ENCODE measurements around the gene ARMC9. TPM values are rescaled to one million over a fixed set of nuclear protein-coding genes. Genes with fewer than 3 reads are reported as not detected.

ARMC9 gene
- total RNA-seq, 1 experiment from 2014 or later, result 3.3 TPM

DNA sequence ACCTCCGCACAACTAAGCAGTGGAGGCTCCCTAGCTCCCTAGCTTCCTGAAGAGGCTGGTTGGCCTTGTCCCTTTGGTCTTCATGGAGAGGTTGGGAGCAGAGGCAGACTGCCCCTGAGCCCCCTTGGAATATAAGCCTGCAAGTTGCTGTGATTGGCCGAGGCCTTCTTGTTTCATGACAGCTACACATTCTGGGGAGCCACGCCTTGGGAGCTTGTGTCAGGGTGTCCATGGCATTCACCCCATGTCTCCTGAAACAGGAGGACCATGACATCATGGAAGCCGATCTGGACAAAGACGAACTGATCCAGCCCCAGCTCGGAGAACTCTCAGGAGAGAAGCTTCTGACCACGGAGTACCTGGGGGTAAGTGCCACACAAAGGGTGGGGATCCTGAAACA, 133.1 kb downstream of the ARMC9 start:
- no peaks in the 10 kb centered on the region for H3K36me3 ChIP-seq (ENCODE audit: control insufficient read depth, insufficient read depth, low read length)
- BruUV-seq (replicated peaks), result no TSS peak
- ChIA-PET CTCF (no interaction called here), POLR2A (no interaction called here)
- Mint-ChIP-seq H3K4me3 (ENCODE audit: unreplicated experiment) (no peak overlapping the region), H3K9me3 (ENCODE audit: unreplicated experiment) (no peaks in the 10 kb centered on the region), H3K27me3 (ENCODE audit: insufficient read depth, unreplicated experiment) (no peaks in the 10 kb centered on the region), H3K27ac (ENCODE audit: unreplicated experiment) (no peak overlapping the region), H3K4me1 (ENCODE audit: low read depth, unreplicated experiment) (no peaks in the 10 kb centered on the region), H3K36me3 (ENCODE audit: insufficient read depth, unreplicated experiment) (no peaks in the 10 kb centered on the region)
- DNase-seq, result no peak
- no peaks in the 10 kb centered on the region for H3K27me3 ChIP-seq (replicated peaks; ENCODE audit: control insufficient read depth, insufficient read depth, low read length)
- intact Hi-C loops (cut with micrococcal nuclease; ENCODE audit: unreplicated experiment), result no loop called here
- no peak overlapping the region for H3K4me3 ChIP-seq (ENCODE audit: low read depth, low read length)
- TF ChIP-seq, protein P1, sequence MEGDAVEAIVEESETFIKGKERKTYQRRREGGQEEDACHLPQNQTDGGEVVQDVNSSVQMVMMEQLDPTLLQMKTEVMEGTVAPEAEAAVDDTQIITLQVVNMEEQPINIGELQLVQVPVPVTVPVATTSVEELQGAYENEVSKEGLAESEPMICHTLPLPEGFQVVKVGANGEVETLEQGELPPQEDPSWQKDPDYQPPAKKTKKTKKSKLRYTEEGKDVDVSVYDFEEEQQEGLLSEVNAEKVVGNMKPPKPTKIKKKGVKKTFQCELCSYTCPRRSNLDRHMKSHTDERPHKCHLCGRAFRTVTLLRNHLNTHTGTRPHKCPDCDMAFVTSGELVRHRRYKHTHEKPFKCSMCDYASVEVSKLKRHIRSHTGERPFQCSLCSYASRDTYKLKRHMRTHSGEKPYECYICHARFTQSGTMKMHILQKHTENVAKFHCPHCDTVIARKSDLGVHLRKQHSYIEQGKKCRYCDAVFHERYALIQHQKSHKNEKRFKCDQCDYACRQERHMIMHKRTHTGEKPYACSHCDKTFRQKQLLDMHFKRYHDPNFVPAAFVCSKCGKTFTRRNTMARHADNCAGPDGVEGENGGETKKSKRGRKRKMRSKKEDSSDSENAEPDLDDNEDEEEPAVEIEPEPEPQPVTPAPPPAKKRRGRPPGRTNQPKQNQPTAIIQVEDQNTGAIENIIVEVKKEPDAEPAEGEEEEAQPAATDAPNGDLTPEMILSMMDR (IDR thresholded peaks at IDR 0.05; ENCODE audit: insufficient read depth in 1 of 2, low read depth in 1 of 2, low read length in 1 of 2, severe bottlenecking in 1 of 2, unreplicated experiment in 1 of 2), result no peak
- no peaks in the 10 kb centered on the region for H3K4me1 ChIP-seq
- H3K9me3 ChIP-seq, result no peaks in the 10 kb centered on the region

- Mint-ChIP-seq H3K4me3 (ENCODE audit: unreplicated experiment) (no peak overlapping the region), H3K4me1 (ENCODE audit: low read depth, unreplicated experiment) (no peaks in the 10 kb centered on the region), H3K36me3 (ENCODE audit: insufficient read depth, unreplicated experiment) (no peaks in the 10 kb centered on the region), H3K9me3 (ENCODE audit: unreplicated experiment) (no peaks in the 10 kb centered on the region), H3K27me3 (ENCODE audit: insufficient read depth, unreplicated experiment) (no peaks in the 10 kb centered on the region), H3K27ac (ENCODE audit: unreplicated experiment) (no peak overlapping the region)
- no peak overlapping the region for H3K4me3 ChIP-seq (ENCODE audit: low read depth, low read length)
- BruUV-seq (replicated peaks), result no TSS peak
- H3K36me3 ChIP-seq (ENCODE audit: control insufficient read depth, insufficient read depth, low read length), result no peaks in the 10 kb centered on the region
- CTCF ChIA-PET, result no interaction called here
- no peaks in the 10 kb centered on the region for H3K9me3 ChIP-seq
- intact Hi-C loops (cut with micrococcal nuclease; ENCODE audit: unreplicated experiment), result no loop called here
- DNase-seq, result no peak
- POLR2A ChIA-PET, result no interaction called here
- no peaks in the 10 kb centered on the region for H3K27me3 ChIP-seq (replicated peaks; ENCODE audit: control insufficient read depth, insufficient read depth, low read length)
- TF ChIP-seq, protein P1 (IDR thresholded peaks at IDR 0.05; ENCODE audit: insufficient read depth in 1 of 2, low read depth in 1 of 2, low read length in 1 of 2, severe bottlenecking in 1 of 2, unreplicated experiment in 1 of 2), result no peak
- peaks cover 5% of the 10 kb centered on the region; the same call in 1 of the 2 replicates for H3K4me1 ChIP-seq
Measured at GRCh38 chr2:231332388-231332787, 134.0 kb downstream of the ARMC9 start.

- no peaks in the 10 kb centered on the region for H3K27me3 Mint-ChIP-seq (ENCODE audit: insufficient read depth, unreplicated experiment)
- H3K9me3 Mint-ChIP-seq (ENCODE audit: unreplicated experiment), result no peaks in the 10 kb centered on the region
- DNase-seq, result no peak
- no peaks in the 10 kb centered on the region for H3K4me1 Mint-ChIP-seq (ENCODE audit: low read depth, unreplicated experiment)
- TF ChIP-seq, protein P1 (IDR thresholded peaks at IDR 0.05; ENCODE audit: insufficient read depth in 1 of 2, low read depth in 1 of 2, low read length in 1 of 2, severe bottlenecking in 1 of 2, unreplicated experiment in 1 of 2), result no peak
- POLR2A ChIA-PET, result no interaction called here
- no peaks in the 10 kb centered on the region for H3K27me3 ChIP-seq (replicated peaks; ENCODE audit: control insufficient read depth, insufficient read depth, low read length)
- H3K4me1 ChIP-seq, result peaks cover 11% of the 10 kb centered on the region; the same call in 1 of the 2 replicates
- CTCF ChIA-PET, result no interaction called here
- no peaks in the 10 kb centered on the region for H3K36me3 Mint-ChIP-seq (ENCODE audit: insufficient read depth, unreplicated experiment)
- no TSS peak for BruUV-seq (replicated peaks)
- H3K36me3 ChIP-seq (ENCODE audit: control insufficient read depth, insufficient read depth, low read length), result no peaks in the 10 kb centered on the region
- H3K4me3 Mint-ChIP-seq (ENCODE audit: unreplicated experiment), result no peak overlapping the region
- intact Hi-C loops (cut with micrococcal nuclease; ENCODE audit: unreplicated experiment), result no loop called here
- H3K27ac Mint-ChIP-seq (ENCODE audit: unreplicated experiment), result no peak overlapping the region
- H3K4me3 ChIP-seq (ENCODE audit: low read depth, low read length), result no peak overlapping the region
- H3K9me3 ChIP-seq, result no peaks in the 10 kb centered on the region
Measured at GRCh38 chr2:231332872-231333500, 134.6 kb downstream of the ARMC9 start.
